ENCODE measurements around the gene NCS1. TPM values are rescaled to one million over a fixed set of nuclear protein-coding genes. Genes with fewer than 3 reads are reported as not detected.

NCS1 gene
- total RNA-seq, 1 donor, result 42.7 TPM

- no peak overlapping the region for H3K4me3 ChIP-seq (ENCODE audit: low read depth, low read length)
- TF ChIP-seq CTCF (IDR thresholded peaks at IDR 0.05; ENCODE audit: insufficient read depth, low read depth, low read length), result no peak
- DNase-seq (ENCODE audit: low read depth), result no peak
Measured at GRCh38 chr9:130212543-130213297, 40.5 kb downstream of the NCS1 start.

DNA sequence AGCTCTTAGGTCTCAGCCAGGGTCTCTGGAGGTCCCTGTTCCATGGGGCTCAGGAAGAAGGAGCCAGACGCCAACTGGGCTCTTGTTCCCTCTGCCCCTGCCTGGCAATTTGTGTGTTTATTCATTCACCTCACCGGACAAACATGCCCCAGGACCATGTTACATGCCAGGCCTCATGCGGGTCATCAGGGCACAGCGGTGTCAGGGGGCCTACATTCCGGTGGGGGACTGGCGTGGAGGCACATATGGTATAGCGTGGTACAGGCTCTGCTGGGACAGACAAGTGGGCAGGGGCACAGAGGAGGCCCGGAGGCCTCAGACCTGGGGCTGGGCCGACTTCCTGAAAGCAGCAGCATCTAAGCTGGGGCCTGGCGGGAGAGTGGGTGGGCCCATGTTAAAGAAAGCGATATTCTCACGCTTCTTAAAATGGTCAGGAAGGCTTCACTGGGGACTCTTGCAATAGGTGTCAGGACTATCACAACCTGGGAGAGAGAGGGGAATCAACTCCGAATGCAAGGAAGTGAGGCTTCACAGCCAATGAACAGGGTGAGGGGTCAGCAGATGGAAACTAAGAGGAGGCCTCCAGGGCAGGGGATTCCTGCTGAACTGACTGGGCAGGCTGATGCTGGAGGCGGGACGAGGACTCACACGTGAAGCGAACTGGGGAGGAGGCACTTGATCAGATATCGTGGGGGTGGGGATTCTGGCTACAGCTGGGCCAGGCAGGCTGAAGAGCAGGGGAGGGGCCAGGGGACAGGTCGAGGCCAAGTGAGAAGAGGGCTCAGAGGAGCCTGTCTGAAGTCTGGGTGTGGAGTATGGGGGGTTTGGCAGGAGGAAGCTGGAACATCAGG lies 41.9 kb downstream of the NCS1 start:
- no peak overlapping the region for H3K4me3 ChIP-seq (ENCODE audit: low read depth, low read length)
- DNase-seq (ENCODE audit: low read depth), result peak; percentile 39
- no peak for TF ChIP-seq CTCF (IDR thresholded peaks at IDR 0.05; ENCODE audit: insufficient read depth, low read depth, low read length)

- DNase-seq (ENCODE audit: low read depth), result no peak
- TF ChIP-seq CTCF (IDR thresholded peaks at IDR 0.05; ENCODE audit: insufficient read depth, low read depth, low read length), result no peak
- no peak overlapping the region for H3K4me3 ChIP-seq (ENCODE audit: low read depth, low read length)
Measured at GRCh38 chr9:130214776-130215340, 42.7 kb downstream of the NCS1 start.

- H3K4me3 ChIP-seq (ENCODE audit: low read depth, low read length), result no peak overlapping the region
- peak; percentile 45 for DNase-seq (ENCODE audit: low read depth)
- no peak for TF ChIP-seq CTCF (IDR thresholded peaks at IDR 0.05; ENCODE audit: insufficient read depth, low read depth, low read length)
Measured at GRCh38 chr9:130215341-130216119, 43.3 kb downstream of the NCS1 start.

- H3K4me3 ChIP-seq (ENCODE audit: low read depth, low read length), result no peak overlapping the region
- DNase-seq (ENCODE audit: low read depth), result no peak
- TF ChIP-seq CTCF (IDR thresholded peaks at IDR 0.05; ENCODE audit: insufficient read depth, low read depth, low read length), result no peak
Measured at GRCh38 chr9:130217838-130218237, 45.6 kb downstream of the NCS1 start.

DNA sequence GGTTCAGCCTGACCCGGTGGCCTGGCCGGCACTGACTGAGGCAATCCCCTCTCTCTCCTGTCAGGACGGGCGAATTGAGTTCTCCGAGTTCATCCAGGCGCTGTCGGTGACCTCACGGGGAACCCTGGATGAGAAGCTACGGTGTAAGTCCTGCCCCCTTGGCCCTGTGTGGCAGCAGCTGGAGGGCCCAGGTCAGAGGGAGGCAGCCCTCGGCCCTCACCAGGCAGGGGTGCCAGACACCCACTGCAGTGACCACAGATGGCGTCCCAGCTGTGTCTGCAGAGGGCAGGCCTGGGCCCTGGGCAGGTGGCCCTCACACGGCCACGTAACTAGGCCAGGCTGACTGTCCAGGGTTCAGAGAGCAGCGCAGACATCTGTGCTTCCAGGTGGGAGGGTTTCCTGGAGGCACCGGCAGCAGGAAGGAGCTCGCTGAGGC lies 47.5 kb downstream of the NCS1 start:
- DNase-seq (ENCODE audit: low read depth), result no peak
- H3K4me3 ChIP-seq (ENCODE audit: low read depth, low read length), result no peak overlapping the region
- TF ChIP-seq CTCF (IDR thresholded peaks at IDR 0.05; ENCODE audit: insufficient read depth, low read depth, low read length), result no peak
